Measurements from ENCODE around the gene YKT6.

DNA sequence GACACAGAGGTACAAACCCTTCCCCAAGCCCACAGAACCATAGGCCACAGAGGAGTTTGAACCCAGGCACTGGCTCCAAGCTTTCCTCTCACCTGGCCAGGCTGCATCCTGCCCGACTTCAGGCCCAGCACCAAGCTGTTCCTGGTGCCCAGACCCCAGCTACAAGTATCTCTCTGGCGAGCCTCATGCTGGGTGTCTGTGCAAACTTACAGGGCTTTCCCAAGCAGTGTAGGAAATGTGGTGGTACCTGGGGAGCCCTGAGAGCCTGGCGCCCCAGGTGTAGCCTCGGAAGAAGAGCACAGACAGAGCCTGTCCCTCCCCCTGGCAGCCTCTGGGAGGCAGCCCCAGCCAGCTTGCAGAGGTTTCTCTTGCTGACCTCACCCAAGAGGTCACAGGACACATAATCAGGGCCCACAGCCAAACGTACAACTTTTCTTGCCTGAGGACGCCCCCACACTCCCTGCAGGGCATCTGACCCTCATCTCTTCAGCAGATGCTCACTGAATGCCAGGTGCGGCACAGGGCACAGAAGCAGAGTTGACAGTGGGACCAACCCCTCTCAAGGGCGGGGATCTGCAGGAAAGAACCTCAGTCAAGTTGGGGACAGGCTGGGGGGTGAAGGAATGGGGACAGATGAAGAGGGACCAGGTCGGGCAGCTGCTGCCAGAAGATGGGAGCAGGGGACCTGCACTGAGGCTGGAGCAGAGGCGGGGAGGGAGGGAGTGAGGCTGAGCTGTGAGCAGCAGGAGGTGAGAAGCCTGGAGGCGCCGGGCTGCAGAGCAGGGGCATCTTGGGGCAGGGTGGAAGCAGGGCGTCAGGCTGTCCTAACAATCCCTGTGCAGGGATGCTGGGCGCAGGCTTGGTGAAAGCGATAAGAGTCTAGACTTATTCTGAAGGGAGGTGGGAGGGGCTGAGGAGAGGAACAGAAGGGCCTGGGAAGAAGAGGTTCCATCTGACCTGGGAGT, 43.4 kb upstream of the YKT6 start:
- TF ChIP-seq EZH2 (IDR thresholded peaks at IDR 0.05; ENCODE audit: low read depth) = no peak
- TF ChIP-seq CTCF (conservative IDR thresholded peaks at IDR 0.05) = no peak

Data from PC-9 (cell line).